Measurements from ENCODE around the gene MAD2L2. TPM values are rescaled to one million over a fixed set of nuclear protein-coding genes. Genes with fewer than 3 reads are reported as not detected.

MAD2L2 gene
- total and polyA plus RNA-seq, 9 of the 15 experiments (the other 6 are each of a cell fraction or from before 2014, with no cell fraction given): 12.4 to 286 (median 143) TPM

DNA sequence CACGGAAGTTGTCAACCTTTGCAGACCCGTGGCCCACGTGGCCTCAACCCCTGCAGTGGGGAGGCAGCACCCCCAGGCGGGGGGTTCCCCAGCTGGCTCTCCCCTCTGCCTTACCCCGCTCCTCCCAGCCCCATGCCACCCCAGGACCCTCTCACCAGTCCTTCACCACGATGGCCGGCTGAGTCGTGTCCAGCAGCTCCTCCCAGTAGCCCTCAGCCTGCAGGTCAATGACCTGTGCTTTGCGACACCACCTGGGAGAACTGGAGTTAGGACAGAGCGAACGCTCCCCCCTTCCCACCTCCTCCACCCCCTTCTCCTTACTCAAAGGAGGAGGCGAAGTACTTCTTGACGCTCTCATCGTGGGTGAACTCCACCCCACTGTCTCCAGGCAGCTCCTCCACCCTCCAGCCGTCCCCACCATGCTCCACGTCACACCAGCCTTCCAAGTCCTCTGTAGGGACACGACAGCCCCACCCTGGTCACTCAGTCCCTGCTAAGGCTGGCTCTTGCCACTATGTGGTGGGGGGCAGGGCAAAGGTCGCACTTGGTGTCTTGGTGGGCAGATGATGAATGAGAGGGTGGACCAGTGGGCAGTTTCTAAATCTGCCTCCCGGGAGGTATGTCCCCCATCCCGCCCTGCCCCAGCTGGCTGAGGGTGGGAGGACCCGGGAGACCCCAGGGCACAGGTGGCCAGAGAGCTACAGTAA is 31.2 kb downstream of the MAD2L2 start (continued):
- TF ChIP-seq, protein P1, sequence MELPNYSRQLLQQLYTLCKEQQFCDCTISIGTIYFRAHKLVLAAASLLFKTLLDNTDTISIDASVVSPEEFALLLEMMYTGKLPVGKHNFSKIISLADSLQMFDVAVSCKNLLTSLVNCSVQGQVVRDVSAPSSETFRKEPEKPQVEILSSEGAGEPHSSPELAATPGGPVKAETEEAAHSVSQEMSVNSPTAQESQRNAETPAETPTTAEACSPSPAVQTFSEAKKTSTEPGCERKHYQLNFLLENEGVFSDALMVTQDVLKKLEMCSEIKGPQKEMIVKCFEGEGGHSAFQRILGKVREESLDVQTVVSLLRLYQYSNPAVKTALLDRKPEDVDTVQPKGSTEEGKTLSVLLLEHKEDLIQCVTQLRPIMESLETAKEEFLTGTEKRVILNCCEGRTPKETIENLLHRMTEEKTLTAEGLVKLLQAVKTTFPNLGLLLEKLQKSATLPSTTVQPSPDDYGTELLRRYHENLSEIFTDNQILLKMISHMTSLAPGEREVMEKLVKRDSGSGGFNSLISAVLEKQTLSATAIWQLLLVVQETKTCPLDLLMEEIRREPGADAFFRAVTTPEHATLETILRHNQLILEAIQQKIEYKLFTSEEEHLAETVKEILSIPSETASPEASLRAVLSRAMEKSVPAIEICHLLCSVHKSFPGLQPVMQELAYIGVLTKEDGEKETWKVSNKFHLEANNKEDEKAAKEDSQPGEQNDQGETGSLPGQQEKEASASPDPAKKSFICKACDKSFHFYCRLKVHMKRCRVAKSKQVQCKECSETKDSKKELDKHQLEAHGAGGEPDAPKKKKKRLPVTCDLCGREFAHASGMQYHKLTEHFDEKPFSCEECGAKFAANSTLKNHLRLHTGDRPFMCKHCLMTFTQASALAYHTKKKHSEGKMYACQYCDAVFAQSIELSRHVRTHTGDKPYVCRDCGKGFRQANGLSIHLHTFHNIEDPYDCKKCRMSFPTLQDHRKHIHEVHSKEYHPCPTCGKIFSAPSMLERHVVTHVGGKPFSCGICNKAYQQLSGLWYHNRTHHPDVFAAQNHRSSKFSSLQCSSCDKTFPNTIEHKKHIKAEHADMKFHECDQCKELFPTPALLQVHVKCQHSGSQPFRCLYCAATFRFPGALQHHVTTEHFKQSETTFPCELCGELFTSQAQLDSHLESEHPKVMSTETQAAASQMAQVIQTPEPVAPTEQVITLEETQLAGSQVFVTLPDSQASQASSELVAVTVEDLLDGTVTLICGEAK (IDR thresholded peaks at IDR 0.05): no peak
- TF ChIP-seq, protein P1 (CRISPR knock-in tag; IDR thresholded peaks at IDR 0.05): no peak
- no peak for TF ChIP-seq XRCC5 (IDR thresholded peaks at IDR 0.05; ENCODE audit: low read depth, low read length)
- TF ChIP-seq LCOR (CRISPR knock-in tag; IDR thresholded peaks at IDR 0.05): 0 out of 2 replicates have a peak, but pooled peaks have one; percentile 56
- TF ChIP-seq EZH2 (IDR thresholded peaks at IDR 0.05; ENCODE audit: borderline replicate concordance, low read depth, low read length): no peak
- TF ChIP-seq NR2C2 (CRISPR knock-in tag; IDR thresholded peaks at IDR 0.05): no peak
- TF ChIP-seq NR2C2 (tag; IDR thresholded peaks at IDR 0.05): peak; percentile 56; the same call in 1 of the 2 replicates
- no peak for TF ChIP-seq NCOA2 (IDR thresholded peaks at IDR 0.05; ENCODE audit: partially characterized antibody in 2 of 2)
- TF ChIP-seq ZBTB8A (IDR thresholded peaks at IDR 0.05; ENCODE audit: partially characterized antibody): no peak
- TF ChIP-seq, protein P2, sequence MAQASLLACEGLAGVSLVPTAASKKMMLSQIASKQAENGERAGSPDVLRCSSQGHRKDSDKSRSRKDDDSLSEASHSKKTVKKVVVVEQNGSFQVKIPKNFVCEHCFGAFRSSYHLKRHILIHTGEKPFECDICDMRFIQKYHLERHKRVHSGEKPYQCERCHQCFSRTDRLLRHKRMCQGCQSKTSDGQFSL (CRISPR knock-in tag; IDR thresholded peaks at IDR 0.05): no peak
- TF ChIP-seq, protein P2 (tag; IDR thresholded peaks at IDR 0.05): no peak
- TF ChIP-seq TAF15 (IDR thresholded peaks at IDR 0.05; ENCODE audit: low read depth, low read length): no peak
- TF ChIP-seq MYBL2 (IDR thresholded peaks at IDR 0.05; ENCODE audit: low read depth): no peak
- TF ChIP-seq MYBL2 (CRISPR knock-in tag; IDR thresholded peaks at IDR 0.05; ENCODE audit: borderline replicate concordance): no peak
- TF ChIP-seq SREBF2 (CRISPR knock-in tag; IDR thresholded peaks at IDR 0.05): no peak
- no peak for TF ChIP-seq HDAC3 (IDR thresholded peaks at IDR 0.05; ENCODE audit: borderline replicate concordance, partially characterized antibody)
- no peak for TF ChIP-seq ZNF695 (CRISPR knock-in tag; IDR thresholded peaks at IDR 0.05)
- TF ChIP-seq HDAC8 (tag; IDR thresholded peaks at IDR 0.05): no peak
- no peak for TF ChIP-seq KAT2B (IDR thresholded peaks at IDR 0.05; ENCODE audit: low read depth, low read length)
- no peak for TF ChIP-seq CAMTA2 (CRISPR knock-in tag; conservative IDR thresholded peaks at IDR 0.05)
